Measurements from ENCODE around the gene FGD6. TPM values are rescaled to one million over a fixed set of nuclear protein-coding genes. Genes with fewer than 3 reads are reported as not detected.
"Not testable (repeated sequence)": the region's sequence is repeated elsewhere in the genome, so short reads cannot be mapped to it uniquely, and the experiment has no call there.

The FGD6 gene
- total RNA-seq, 6 donors from 2014 or later = 14.7 to 36.1 (median 20.2) TPM

DNA sequence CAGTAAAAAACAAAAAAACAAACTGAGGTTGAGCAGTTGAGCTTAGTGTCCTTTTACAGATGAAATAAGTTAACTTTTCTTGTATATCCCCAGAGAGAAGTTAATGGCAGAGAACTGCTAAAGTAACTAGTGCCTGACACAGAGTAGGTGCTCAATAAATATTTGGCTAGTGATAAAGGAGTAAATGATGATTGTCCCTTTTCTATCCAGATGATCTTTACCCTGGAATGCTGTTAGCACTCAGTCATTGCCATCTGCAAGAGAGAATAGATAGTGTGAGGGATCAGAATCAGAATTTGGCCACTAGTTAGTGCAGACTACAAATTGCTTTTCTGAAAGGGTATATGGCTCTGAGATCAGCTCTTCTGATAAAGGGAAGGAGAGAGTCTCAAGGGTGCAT, 21.9 kb upstream of the FGD6 start:
- H3K9me3 ChIP-seq = no peaks in the 10 kb centered on the region
- no peak overlapping the region for H3K4me3 ChIP-seq
- peaks cover 0 to 14% (median 7%) of the 10 kb centered on the region in 4 donors for H3K36me3 ChIP-seq
- DNase-seq (no peak), ATAC-seq (ENCODE audit: low FRiP score in 2 of 2) (no peak)
- H3K4me1 ChIP-seq = peaks cover 0 to 9% (median 4%) of the 10 kb centered on the region in 4 donors
- TF ChIP-seq, protein P1, sequence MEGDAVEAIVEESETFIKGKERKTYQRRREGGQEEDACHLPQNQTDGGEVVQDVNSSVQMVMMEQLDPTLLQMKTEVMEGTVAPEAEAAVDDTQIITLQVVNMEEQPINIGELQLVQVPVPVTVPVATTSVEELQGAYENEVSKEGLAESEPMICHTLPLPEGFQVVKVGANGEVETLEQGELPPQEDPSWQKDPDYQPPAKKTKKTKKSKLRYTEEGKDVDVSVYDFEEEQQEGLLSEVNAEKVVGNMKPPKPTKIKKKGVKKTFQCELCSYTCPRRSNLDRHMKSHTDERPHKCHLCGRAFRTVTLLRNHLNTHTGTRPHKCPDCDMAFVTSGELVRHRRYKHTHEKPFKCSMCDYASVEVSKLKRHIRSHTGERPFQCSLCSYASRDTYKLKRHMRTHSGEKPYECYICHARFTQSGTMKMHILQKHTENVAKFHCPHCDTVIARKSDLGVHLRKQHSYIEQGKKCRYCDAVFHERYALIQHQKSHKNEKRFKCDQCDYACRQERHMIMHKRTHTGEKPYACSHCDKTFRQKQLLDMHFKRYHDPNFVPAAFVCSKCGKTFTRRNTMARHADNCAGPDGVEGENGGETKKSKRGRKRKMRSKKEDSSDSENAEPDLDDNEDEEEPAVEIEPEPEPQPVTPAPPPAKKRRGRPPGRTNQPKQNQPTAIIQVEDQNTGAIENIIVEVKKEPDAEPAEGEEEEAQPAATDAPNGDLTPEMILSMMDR (IDR thresholded peaks at IDR 0.05) = no peak
- TF ChIP-seq POLR2AphosphoS5 (IDR thresholded peaks at IDR 0.05) (no peak), POLR2A (IDR thresholded peaks at IDR 0.05) (no peak), EP300 (IDR thresholded peaks at IDR 0.05) (no peak)
- H3K27ac ChIP-seq = no peak overlapping the region
- no peaks in the 10 kb centered on the region for H3K27me3 ChIP-seq

DNA sequence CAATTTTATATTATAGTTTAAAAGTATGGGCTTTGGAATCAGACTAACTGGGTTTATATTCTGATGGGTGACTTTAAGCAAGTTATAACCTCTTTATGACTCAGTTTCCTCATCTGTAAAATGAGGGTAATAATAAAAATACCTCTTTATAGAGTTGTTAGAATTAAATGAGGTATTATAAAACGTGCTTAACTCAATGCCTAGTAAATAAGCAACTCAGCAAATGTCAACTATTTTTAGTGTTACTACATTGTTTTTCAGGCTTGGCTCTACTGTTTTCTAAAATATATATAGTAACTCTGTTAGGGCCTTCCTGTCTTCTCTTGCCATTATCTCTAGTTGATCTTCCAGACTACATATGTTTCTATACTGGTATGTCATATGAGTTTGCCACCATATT, 20.9 kb upstream of the FGD6 start:
- no peak overlapping the region for H3K27ac ChIP-seq
- no peaks in the 10 kb centered on the region for H3K9me3 ChIP-seq
- H3K27me3 ChIP-seq = no peaks in the 10 kb centered on the region
- no peak for TF ChIP-seq POLR2AphosphoS5 (IDR thresholded peaks at IDR 0.05)
- TF ChIP-seq, protein P1 (IDR thresholded peaks at IDR 0.05) = no peak
- no peak for TF ChIP-seq EP300 (IDR thresholded peaks at IDR 0.05)
- TF ChIP-seq POLR2A (IDR thresholded peaks at IDR 0.05) = no peak
- DNase-seq (no peak), ATAC-seq (ENCODE audit: low FRiP score in 2 of 2) (no peak)
- peaks cover 0 to 5% (median 4%) of the 10 kb centered on the region in 4 donors for H3K36me3 ChIP-seq
- H3K4me3 ChIP-seq = no peak overlapping the region
- 82 to 90% methylated on average over 1 of the region's 1 CpG for WGBS, 2 donors
- H3K4me1 ChIP-seq = peaks cover 0 to 9% (median 4%) of the 10 kb centered on the region in 4 donors

DNA sequence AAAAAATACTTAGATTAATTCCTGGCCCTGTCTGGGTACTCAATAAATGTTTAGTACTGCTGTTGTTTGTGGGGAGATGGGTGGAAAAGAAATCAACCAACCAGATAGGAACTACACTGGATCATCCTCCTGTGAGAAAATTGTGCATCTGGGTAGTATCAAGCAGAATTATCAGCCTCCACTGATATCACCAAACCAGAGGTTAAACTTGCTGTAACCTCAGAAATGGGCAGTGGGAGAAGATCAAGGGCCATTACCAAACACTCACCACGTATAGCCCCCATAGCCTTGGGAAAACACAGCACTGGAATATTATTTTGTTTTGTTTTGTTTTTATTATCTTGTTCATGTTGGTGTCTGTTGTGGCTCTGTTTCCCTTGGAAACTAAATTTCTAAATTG, 20.0 kb upstream of the FGD6 start:
- no peak overlapping the region for H3K4me3 ChIP-seq
- H3K4me1 ChIP-seq = peaks cover 0 to 9% (median 4%) of the 10 kb centered on the region in 4 donors
- H3K27me3 ChIP-seq = no peaks in the 10 kb centered on the region
- WGBS, 2 donors = 73 to 87% methylated on average over 1 of the region's 1 CpG
- no peak for ATAC-seq (ENCODE audit: low FRiP score in 2 of 2)
- no peak overlapping the region for H3K27ac ChIP-seq
- H3K9me3 ChIP-seq = no peaks in the 10 kb centered on the region
- DNase-seq = no peak
- TF ChIP-seq, protein P1 (IDR thresholded peaks at IDR 0.05) = no peak
- no peak for TF ChIP-seq POLR2AphosphoS5 (IDR thresholded peaks at IDR 0.05)
- TF ChIP-seq EP300 (IDR thresholded peaks at IDR 0.05) = no peak
- TF ChIP-seq POLR2A (IDR thresholded peaks at IDR 0.05) = no peak
- peaks cover 0 to 3% (median 1%) of the 10 kb centered on the region in 4 donors for H3K36me3 ChIP-seq

DNA sequence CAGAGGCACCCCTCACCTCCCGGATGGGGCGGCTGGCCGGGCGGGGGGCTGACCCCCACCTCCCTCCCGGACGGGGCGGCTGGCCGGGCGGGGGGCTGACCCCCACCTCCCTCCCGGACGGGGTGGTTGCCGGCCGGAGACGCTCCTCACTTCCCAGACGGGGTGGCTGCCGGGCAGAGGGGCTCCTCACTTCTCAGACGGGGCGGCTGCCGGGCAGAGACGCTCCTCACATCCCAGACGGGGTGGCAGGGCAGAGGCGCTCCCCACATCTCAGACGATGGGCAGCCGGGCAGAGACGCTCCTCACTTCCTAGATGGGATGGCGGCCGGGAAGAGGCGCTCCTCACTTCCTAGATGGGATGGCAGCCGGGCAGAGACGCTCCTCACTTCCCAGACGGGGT, 18.4 kb upstream of the FGD6 start:
- ATAC-seq (ENCODE audit: low FRiP score in 2 of 2) = not testable (repeated sequence)
- WGBS, 2 donors = 100% methylated on average over 7 of the region's 31 CpGs; no CpG with 5 or more reads in 1 of the 2 donors

DNA sequence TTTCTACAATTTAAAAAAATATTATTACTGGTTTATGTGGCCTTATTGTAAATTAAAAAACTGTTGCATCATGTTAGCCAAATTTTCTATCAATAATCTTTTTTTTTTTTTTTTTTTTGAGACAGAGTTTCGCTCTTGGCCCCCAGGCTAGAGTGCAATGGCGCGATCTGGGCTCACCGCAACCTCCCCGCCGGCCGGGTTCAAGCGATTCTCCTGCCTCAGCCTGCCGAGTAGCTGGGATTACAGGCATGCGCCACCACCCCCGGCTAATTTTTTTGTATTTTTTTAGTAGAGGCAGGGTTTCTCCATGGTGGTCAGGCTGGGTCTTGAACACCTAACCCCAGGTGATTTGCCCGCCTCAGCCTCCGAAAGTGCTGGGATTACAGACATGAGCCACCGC, 16.9 kb upstream of the FGD6 start:
- peak in 1 of 2 donors; percentile 27 for DNase-seq

More for the DNA sequence above, 18.4 kb upstream of the FGD6 start:
- not testable (repeated sequence) for H3K4me3 ChIP-seq, H3K36me3 ChIP-seq, H3K9me3 ChIP-seq, H3K27ac ChIP-seq, H3K27me3 ChIP-seq
- H3K4me1 ChIP-seq = peaks cover 0 to 16% (median 9%) of the 10 kb centered on the region in 4 donors
- DNase-seq = peak in 1 of 2 donors; percentile 53

DNA sequence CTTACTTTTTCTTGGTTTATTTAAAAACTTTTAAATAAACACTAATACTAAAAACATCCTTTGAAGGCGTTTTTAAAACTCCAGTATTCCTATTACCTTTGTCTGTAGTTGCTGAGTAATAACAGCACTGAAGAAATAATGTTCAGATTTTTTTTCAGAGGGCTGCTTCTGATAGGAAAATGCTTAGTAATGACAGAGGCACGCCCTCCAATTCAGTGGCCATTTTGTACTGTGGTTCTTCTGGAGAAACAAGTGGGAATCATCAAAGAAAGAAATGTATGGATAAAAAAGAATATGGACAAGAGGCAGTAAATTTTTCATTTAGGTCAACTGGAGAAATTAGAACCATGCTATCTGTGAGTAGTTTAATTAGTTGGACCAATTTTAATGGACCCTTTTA, 13.9 kb upstream of the FGD6 start:
- 51 to 54% methylated on average over 2 of the region's 2 CpGs for WGBS, 2 donors
- Histone ChIP-seq H3K4me3 (no peak overlapping the region), H3K9me3 (no peaks in the 10 kb centered on the region), H3K36me3 (no peaks in the 10 kb centered on the region), H3K27me3 (no peaks in the 10 kb centered on the region), H3K4me1 (peaks cover 0 to 25% (median 14%) of the 10 kb centered on the region in 4 donors), H3K27ac (no peak overlapping the region)
- no peak for ATAC-seq (ENCODE audit: low FRiP score in 2 of 2)
- DNase-seq = no peak
- TF ChIP-seq EP300 (IDR thresholded peaks at IDR 0.05) (no peak), POLR2A (IDR thresholded peaks at IDR 0.05) (no peak), POLR2AphosphoS5 (IDR thresholded peaks at IDR 0.05) (no peak)
- TF ChIP-seq, protein P1 (IDR thresholded peaks at IDR 0.05) = no peak

More for the DNA sequence above, 16.9 kb upstream of the FGD6 start:
- H3K4me3 ChIP-seq; H3K9me3 ChIP-seq; ATAC-seq (ENCODE audit: low FRiP score in 2 of 2); H3K27me3 ChIP-seq; H3K27ac ChIP-seq; H3K36me3 ChIP-seq: not testable (repeated sequence)
- peaks cover 0 to 25% (median 17%) of the 10 kb centered on the region in 4 donors for H3K4me1 ChIP-seq
- 96 to 98% methylated on average over 14 of the region's 14 CpGs for WGBS, 2 donors

Data from upper lobe of left lung (tissue), 6 donors.